CD4-positive, alpha-beta T cell treated with Interleukin-15 for 1 hour (primary cell): ENCODE measurements around the gene CBR3.
A peak's percentile ranks its signal among the peaks of the same experiment; 100 is the strongest.
"Not testable (repeated sequence)": the region's sequence is repeated elsewhere in the genome, so short reads cannot be mapped to it uniquely, and the experiment has no call there.

ENCODE experiments used
- DNase-seq: peaks from one replicate; pipeline ENCODE4 v3.0.0-alpha.2; 2020

The CBR3 gene

DNA sequence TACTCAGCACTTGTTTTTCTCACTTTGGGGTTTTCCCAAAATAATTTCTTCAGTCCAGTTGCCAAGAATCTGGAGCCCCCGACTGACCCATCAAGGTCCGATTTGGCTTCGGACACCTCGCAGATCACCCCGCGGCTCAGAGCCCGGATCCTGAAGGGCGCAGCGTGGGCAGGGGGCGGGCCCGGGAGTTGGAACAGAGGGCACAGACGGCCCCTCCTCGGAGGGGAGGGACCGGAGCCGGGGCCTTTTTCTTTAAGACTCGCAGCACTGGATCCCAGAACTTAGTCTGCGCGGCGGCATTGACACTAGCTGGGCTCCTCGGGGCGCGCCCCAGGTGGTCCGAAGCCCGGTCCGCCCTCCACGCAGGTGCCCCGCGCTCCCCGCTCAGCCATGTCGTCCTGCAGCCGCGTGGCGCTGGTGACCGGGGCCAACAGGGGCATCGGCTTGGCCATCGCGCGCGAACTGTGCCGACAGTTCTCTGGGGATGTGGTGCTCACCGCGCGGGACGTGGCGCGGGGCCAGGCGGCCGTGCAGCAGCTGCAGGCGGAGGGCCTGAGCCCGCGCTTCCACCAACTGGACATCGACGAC lies at the start of gene CBR3:
CBR3 (plus strand) TSS at position 277 of the 588 bp plus-strand sequence; CDS start at position 391, 114 bp downstream.
- DNase-seq, result no peak

DNA sequence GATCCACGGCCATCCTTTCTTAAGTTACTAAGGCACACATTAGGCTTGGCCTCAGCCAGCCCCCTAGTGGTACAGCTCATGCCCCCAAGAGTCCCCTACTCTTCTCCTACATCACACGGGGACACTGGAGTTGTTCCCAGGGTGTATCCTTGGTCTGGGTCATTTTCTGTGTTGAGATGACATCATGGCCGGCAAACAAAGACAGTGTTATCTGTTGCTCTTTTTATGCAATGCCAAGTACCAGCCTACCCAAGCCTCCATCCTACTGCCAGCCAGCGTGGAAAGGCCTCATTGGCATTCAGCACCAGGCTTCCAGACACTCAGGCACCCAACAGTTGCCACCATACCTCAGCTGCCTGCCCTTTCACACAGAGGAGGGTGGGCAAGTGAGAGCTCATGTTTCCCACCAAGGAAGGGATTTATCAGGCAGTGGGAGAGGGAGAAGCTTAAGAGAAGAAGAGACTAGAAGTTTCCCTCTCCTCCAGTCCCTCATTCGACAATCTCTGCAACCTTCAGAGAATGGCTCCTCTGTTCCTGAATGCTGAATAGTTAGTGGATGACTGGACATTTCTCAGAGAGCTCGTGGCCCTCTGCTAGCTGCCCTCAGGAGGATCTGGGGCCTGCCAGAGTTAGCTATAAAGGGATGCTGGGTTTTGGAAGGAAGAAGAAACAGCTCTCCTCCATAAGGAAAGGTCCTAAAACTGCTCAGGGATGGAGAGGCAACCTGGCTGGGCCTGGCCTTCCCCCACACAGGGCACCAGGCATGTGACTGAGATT lies 47.3 kb upstream of the CBR3 start:
- no peak for DNase-seq

DNA sequence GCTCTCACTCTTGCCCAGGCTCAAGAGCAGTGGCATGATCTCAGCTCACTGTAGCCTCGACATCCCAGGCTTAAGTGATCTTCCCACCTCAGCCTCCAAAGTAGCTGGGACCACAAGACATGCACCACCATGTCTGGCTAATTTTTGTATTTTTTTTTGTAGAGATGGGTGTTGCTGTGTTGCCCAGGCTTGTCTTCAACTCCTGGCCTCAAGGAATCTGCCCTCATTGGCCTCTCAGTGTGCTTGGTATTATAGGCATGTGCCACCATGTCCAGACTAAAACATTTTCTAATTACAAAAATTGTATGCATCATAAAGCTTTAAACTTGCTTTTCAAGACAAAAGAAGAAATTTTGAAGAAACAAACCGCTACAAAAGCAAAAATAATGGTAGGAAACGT lies 44.9 kb upstream of the CBR3 start:
- DNase-seq, result no peak

DNA sequence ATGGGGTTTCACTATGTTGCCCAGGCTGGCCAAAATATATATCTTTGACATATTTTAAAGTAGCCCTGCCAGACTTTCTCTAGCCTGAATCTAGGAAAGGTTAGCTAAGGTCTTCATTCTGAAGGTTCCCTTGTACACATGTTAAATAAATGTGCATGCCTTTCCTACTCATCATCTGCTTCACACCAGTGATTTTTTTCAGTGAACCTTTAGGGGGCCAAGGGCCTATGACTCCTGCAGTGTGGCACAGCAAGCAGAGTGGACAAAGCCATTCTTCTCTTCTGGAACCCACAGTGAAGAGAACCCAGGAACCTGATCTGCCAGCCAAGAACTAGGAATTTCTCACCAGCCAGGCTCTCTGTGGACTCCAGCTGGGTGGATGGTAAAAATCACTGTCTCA lies 42.2 kb upstream of the CBR3 start:
- no peak for DNase-seq

DNA sequence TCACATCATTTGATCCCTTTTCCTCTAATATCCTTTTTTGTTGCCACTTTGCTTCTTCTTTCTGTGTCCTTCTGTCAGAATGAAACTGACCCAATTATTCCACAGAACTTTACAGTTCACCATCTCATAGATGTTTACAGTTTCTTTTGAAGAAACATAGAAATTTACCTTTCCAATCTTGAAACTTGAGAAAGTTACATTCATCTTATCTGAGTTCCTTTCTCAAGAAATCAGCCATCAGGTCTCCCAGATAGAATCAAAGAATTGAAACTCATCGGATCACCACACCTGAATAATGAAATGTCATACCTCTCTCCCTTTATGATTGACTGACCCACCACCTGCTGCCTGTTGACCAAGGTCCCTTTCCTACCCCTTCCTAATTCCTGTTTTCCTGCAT lies 41.4 kb upstream of the CBR3 start:
- no peak for DNase-seq

DNA sequence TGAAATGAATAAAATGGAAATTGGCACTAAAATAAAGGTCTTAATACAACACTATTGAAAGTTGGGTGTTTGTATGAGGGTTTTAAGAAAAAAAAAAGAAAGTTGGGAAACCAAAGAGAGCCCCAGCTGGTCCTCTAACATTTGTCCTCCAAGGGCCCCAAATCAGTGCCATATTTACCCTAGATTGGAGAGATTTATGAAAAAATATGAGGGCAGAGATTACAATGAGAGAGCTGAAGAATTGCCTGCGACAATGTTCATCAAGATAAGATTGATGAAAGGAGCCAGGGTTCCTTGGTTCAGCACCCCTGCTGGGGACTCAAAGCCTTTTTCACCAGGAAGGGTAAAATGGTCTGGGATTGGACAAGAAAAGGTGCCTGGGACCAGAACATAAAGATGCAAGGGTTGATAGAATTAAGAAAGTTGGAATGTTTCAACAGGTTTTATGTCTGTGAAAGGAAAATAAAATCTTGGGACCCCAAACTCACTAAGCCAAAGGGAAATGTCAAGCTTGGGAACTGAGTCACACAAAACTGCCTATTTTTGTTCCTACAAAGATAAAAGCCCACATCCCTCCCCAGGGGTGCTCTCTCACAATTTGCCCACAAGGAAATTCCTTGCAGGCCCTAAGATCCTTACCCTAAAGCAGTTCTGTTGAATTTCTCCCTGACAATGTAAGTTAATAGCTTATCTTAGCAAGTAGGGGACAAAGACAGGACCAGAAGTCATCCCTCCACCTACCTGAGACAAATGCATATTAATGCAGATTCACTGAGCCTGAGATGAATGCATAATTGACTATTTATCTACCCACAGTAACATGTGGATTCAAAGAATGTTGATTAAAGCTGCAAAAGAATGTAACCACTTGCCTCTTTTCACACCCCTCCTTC lies 38.2 kb upstream of the CBR3 start:
- no peak for DNase-seq

DNA sequence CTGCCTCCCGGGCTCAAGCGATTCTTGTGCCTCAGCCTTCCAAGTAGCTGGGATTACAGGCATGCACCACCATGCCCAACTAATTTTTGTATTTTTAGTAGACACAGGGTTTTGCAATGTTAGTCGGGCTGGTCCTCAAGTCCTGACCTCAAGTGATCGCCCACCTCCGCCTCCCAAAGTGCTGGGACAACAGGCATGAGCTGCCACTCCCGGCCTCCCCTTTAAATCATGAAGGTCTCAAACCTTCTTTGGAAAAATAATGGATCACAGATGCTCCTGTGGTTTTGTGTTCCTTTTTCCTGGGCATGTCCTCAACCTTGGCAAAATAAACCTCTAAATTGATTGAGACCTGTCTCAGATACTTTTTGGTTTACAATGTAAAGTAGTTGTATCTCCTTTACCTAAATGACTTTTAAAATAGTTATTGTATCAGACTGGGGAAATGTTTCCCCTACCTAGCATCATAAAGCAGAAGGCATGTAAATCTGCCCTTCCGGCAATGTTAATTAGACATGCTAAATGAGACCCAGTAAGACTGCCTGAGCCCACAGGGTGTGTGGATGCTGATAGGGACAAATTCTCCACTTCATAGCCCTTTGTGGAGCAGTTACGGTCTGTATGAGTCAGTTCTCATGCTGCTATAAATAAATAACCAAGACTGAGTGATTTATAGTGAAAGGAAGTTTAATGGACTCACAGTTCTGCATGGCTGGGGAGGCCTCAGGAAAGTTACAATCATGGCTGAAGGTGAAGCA lies 37.3 kb upstream of the CBR3 start:
- no peak for DNase-seq

DNA sequence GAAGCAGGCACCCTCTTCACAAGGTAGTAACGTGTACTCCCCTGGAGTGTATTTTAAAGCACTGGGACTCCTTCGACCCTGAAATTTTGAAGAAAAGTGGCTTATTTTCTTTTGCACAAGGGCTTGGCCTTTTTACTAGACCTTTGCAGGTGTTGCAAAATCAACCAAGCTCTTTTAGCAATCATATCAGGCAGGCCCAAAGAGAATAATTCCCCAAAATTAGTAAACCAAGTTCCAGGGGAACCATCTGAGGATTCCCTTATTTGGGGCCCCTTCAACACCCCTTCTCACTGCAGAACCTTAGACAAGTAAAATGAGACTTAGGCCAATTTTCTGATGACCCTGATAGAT lies 36.7 kb upstream of the CBR3 start:
- no peak for DNase-seq

DNA sequence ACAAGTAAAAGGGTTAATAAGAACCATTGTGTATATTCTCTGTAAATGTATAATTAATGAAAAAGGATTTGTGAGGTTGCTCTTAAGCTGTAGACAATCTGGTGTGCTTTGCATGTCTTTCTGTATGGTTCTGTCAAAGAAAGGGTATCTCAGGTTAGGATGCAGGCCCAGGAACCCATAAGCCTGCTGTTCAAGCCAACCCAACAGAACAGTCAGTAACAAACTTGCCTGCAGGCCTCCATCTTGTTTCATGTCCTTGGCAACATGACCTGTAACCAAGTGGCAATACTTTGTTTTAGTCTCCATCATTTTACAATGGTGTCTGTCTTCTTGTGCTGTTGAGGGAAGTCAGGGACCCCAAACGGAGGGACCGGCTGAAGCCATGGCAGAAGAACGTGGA lies 35.9 kb upstream of the CBR3 start:
- no peak for DNase-seq

DNA sequence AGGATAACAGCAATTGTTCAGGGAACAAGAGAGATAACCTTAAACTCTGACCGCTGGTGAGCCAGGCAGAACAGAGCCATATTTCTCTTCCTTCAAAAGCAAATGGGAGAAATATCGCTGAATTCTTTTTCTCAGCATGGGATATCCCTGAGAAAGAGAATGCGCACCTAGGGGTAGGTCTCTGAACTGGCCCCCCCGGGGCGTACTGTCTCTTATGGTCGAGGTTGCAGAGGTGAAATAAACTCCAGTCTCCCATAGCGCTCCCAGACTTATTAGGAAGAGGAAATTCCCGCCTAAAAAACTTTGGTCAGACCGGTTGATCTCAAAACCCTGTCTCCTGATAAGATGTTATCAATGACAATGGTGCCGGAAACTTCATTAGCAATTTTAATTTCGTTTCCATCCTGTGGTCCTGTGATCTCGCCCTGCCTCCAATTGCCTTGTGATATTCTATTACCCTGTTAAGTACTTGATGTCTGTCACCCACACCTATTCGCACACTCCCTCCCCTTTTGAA lies 35.1 kb upstream of the CBR3 start:
- DNase-seq, result not testable (repeated sequence)

DNA sequence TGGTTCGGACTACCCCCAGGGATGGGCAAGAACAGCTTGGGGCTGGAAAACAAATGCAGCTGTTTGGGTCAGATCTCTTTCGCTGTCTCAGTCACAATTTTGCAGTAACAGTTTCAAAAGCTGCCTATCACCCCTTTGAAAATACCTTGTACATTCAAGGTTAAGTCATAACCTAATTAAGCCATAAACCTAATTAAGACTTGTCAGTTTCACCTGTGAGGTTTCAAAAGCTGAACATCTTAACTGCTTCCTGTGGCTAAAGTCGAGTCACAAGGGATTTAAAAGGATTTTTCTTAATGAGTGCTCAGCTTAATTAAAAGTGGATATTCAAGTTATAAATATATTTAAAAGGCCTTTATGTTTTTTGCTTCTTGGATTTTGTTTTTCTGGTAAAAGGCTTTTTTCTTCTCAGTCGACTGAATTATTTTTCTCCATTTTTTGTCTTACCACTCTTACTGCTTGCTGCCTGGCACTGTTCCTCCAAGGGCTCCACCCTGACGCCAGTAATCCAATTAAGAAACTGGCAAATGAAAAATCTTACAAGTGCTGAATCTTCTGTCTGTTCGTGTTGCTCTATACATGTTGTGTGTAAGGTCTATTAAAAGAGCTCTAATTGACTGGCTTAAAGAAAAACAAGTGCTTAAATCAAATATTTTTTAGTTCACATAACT lies 33.8 kb upstream of the CBR3 start:
- DNase-seq, result no peak

DNA sequence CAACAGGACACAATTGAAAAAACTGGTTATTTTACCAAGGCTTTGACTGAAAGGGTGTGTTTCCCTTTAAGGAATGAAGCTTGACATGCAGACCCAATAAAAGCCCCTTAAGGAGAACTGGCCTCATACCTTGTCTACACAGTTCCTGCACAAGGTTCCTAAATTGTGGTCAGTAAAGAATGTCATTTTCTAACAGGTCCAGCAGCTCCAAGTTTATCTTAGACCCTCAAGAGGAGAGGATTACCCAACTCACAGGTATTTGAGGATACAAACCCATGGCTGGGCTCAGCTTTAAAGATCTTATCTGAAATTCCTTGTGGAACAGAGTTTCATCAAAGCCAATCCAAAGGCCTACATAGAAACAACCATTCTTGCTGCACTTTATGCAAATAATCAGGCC lies 31.4 kb upstream of the CBR3 start:
- DNase-seq, result no peak

DNA sequence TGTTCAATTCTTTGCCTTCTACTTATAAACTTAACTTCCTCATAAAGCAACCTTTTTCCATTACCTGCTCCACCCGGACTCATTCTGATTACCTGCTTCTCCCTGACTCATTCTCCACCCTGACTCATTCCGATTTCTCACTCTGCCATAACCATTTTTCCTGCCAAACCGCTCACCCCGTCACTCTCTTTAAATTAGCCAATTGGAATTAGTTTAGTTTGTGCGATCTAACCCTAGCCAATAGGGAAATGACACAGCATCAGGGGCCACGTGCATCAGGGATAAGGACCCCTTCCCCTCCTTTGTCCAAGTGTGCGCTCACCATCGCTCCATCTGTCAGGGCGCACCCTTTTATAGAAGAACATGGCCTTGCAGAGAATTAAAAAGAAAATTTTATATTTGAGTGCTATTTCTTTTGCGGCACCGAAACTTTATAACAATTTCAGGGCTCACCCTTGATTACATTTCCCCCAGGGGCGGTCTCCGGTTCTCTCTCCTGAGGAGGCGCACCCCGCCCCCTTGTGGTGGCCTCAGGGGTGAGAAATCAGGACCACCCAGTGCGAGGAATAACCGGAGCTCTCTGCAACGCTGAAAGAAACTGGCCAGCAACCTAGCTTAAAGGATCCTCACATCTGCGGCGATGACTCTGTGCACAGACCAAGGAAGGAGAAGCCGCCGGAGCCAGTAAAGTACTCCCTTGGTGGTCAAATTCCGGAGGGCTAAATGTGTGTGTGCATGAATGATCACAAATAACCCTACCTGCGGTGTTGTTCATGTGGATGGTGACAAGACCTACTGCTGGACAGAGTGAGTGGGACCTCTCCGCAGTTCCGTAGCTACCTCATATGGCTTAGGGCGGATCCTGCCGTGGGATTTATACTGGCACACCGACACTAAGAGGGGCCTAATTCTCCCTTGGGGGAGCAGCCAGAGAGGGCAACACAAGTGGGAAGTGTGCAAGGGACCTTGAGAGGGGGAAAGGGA lies 30.3 kb upstream of the CBR3 start:
- DNase-seq, result peak; percentile 43

DNA sequence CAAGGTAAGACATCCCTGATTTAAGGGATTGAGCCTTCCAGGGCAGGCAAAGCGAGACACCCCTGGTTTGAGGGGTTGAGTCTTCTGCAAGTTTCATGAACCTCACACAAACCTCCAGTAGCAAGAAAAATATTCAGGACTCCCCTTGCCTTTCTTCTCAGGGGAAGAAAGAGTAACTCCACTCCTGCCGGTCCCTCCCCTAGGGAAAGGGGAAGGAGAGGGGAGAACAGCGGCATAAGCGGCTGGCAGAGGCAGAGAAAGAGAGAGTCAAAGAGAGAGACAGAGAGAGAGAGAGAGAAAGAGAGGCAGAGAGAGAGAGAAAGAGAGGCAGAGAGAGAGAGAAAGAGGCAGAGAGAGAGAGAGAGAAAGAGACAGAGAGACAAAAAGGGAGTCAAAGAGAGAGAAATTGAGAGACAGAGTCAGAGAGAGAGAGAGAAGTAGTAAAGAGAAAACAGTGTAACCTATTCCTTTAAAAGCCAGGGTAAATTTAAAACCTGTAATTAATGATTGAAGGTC lies 29.5 kb upstream of the CBR3 start:
- no peak for DNase-seq

DNA sequence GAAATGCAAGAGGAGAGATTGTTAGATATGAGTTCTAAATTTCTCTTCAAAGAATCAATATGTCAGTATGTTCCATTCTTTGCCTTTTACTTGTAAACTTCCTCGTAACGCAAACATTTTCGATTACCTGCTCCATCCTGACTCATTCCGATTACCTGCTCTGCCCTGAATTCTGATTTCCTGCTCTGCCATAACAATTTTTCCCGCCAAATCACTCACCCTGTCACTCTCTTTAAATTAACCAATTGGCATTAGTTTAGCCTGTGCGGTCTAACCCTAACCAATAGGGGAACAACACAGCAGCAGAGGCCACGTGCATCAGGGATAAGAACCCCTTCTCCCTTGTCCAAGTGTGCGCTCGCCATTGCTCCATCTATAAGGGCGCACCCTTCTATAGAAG lies 25.0 kb upstream of the CBR3 start:
- no peak for DNase-seq

DNA sequence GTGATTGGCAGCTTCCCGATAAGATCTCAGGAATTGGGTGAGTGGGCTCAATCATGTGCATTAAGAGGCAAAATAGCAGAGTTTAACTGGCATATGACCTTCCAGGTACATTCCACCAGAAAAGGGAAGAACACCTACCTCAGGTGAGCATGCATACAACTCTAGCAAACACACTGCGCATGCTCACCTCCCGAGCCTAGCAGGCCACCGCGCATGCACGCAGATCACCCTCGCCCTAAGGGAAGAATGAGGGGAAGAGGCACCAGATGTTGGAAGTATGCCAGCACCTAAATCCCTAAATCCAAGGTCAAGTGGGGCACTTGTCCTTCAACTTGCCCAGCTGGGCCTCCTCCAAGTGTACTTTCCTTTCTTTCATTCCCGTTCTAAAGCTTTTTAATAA lies 23.6 kb upstream of the CBR3 start:
- no peak for DNase-seq

DNA sequence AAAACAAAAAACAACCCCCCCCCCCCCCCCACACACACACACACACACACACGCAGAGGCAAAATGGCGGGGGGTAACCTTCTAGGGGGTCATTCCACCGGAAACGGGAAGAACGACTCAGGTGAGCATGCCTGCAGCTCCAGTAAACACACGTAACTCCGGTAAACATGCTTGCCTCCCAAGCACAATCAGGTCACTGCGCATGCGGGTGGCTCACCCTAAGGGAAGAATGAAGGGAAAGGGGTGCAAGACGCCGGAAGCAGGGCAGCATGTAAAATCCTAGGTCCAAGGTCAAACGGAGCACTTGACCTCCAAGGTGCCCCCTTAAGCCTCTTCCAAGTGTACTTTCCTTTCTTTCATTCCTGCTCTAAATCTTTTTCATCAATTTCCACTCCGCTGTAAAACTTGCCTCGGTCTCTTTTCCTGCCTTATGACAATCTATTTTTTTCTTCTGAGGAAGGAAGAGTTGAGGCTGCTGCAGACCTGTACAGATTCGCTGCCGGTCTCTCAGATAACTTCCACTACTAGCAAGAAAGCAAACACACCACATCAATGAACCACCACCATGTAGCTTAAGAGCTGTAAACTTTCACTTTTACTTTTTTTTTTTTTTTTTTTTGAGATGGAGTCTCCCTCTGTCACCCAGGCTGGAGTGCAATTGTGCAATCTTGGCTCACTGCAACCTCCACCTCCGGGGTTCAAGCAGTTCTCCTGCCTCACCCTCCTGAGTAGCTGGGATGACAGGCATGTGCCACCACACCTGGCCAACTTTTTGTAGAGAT lies 21.0 kb upstream of the CBR3 start:
- DNase-seq, result no peak

DNA sequence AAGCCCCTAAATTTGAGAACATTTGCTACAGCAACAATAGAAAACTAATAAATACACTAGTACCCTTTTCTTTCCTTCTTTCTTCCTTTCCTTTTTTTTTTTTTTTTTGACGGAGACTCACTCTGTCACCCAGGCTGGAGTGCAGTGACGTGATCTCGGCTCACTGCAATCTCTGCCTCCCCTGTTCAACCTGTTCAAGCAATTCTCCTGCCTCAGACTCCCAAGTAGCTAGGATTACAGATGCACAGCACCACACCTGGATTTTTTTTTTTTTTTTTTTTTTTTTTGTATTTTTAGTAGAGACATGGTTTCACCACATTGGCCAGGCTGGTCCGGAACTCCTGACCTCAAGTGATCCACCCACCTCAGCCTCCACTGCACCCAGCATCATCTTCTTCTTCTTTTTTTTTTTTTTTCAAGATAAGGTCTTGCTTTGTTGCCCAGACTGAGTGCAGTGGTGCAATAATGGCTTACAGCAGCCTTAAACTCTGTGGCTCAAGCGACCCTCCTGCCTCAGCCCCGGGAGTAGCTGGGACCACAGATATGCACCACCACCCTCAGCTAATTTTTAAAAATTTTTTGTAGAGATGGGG lies 19.6 kb upstream of the CBR3 start:
- no peak for DNase-seq

DNA sequence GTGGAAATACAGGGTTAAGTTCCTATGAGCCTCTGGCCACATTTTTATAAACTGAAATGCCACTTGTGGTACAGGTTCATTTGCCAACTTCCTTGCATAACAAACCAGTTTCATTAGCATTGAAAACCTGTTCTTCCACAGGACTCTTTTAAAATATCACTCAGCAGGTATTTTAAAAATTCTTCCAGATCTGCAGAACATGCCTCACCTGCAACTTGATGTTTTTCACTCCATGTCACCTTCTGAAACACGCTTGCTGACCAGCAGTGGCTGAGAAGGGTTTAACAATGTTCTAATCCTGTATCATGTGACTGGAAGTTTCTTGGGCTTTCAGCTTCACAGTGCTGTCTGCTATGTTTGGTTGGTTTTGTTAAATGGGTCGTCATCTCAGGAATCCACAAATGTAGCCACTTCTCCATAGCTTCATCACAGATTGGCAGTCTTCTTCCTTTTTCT lies 17.6 kb upstream of the CBR3 start:
- no peak for DNase-seq
